GM23338 (cell line): Measurements from ENCODE around the gene MAPRE3. TPM values are rescaled to one million over a fixed set of nuclear protein-coding genes. Genes with fewer than 3 reads are reported as not detected.

Experiments
- ATAC-seq: fragments of 200-7000 bp; cut with Tn5 transposase; 3 replicates; pipeline ENCODE4 v1.9.1; 2020
- DNase-seq: peaks from one replicate; pipeline ENCODE4 v3.0.0-alpha.2; 2015; ENCODE audit warnings: low spot score
- H2AFZ ChIP-seq: fragments of 200-600 bp; sonication (generic); 2 replicates; pipeline ENCODE4 v1.8.0; 2016; ENCODE audit warnings: antibody characterized with exemption, mild to moderate bottlenecking, moderate library complexity
- H3F3A ChIP-seq: fragments of 200-600 bp; sonication (generic); replicated peaks from 2 replicates; pipeline ENCODE4 v1.8.0; 2017; ENCODE audit warnings: antibody characterized with exemption, mixed run types, low read depth
- H3K27ac ChIP-seq: fragments of 200-600 bp; sonication (generic); 2 replicates; pipeline ENCODE4 v1.6.1; 2016; ENCODE audit warnings: low read depth
- H3K27me3 ChIP-seq: fragments of 200-600 bp; sonication (generic); 2 replicates; pipeline ENCODE4 v1.8.0; 2016; ENCODE audit warnings: mild to moderate bottlenecking, mixed run types, moderate library complexity; ENCODE audit not compliant: insufficient read depth
- H3K36me3 ChIP-seq: fragments of 200-600 bp; sonication (generic); 2 replicates; pipeline ENCODE4 v1.8.0; 2016; ENCODE audit warnings: mild to moderate bottlenecking; ENCODE audit not compliant: insufficient read depth
- H3K4me1 ChIP-seq: fragments of 200-600 bp; sonication (generic); 2 replicates; pipeline ENCODE4 v1.8.0; 2016; ENCODE audit warnings: mild to moderate bottlenecking, moderate library complexity; ENCODE audit not compliant: insufficient read depth
- H3K4me2 ChIP-seq: fragments of 200-600 bp; sonication (generic); 2 replicates; pipeline ENCODE4 v1.7.1; 2017; ENCODE audit warnings: mixed run types
- H3K4me3 ChIP-seq: fragments of 200-600 bp; sonication (generic); 2 replicates; pipeline ENCODE4 v1.6.1; 2016; ENCODE audit warnings: mixed run types
- H3K79me2 ChIP-seq: fragments of 200-600 bp; sonication (generic); replicated peaks from 2 replicates; pipeline ENCODE4 v1.8.0; 2017; ENCODE audit warnings: mild to moderate bottlenecking; ENCODE audit not compliant: insufficient read depth
- H3K9me2 ChIP-seq: fragments of 200-600 bp; sonication (generic); 2 replicates; pipeline ENCODE4 v1.8.0; 2017; ENCODE audit not compliant: insufficient read depth
- H4K20me1 ChIP-seq: fragments of 200-600 bp; sonication (generic); replicated peaks from 2 replicates; pipeline ENCODE4 v1.8.0; 2017; ENCODE audit warnings: mild to moderate bottlenecking; ENCODE audit not compliant: insufficient read depth
- H3K27ac Mint-ChIP-seq: 2 replicates; pipeline ENCODE4 v1.8.0; 2020; ENCODE audit warnings: inconsistent platforms, mild to moderate bottlenecking, moderate library complexity, mixed read lengths
- H3K27me3 Mint-ChIP-seq: 3 replicates; pipeline ENCODE4 v1.8.0; 2022; ENCODE audit warnings: low read depth, mild to moderate bottlenecking, moderate library complexity, mixed read lengths, inconsistent platforms; ENCODE audit not compliant: insufficient read depth, poor library complexity
- H3K36me3 Mint-ChIP-seq: 3 replicates; pipeline ENCODE4 v1.8.0; 2021; ENCODE audit warnings: low read depth, mild to moderate bottlenecking, inconsistent platforms, moderate library complexity, mixed read lengths
- H3K4me1 Mint-ChIP-seq: 3 replicates; pipeline ENCODE4 v1.8.0; 2020; ENCODE audit warnings: mild to moderate bottlenecking, inconsistent platforms, mixed read lengths
- H3K4me3 Mint-ChIP-seq: 3 replicates; pipeline ENCODE4 v1.8.0; 2021; ENCODE audit warnings: moderate library complexity, mild to moderate bottlenecking, inconsistent platforms, mixed read lengths
- H3K9me3 Mint-ChIP-seq: 3 replicates; pipeline ENCODE4 v1.8.0; 2020; ENCODE audit warnings: moderate library complexity, mild to moderate bottlenecking, inconsistent platforms, mixed read lengths
- CREB1 ChIP-seq: fragments of 250-450 bp; sonication (Bioruptor Pico); IDR thresholded peaks from 2 replicates; pipeline ENCODE4 v1.5.0; 2020; ENCODE audit warnings: low read depth, mild to moderate bottlenecking, moderate library complexity
- CTCF ChIP-seq, 2 experiments: fragments of 200-600 bp in 1 of 2; sonication (generic) in 1 of 2; conservative IDR thresholded peaks; 2 replicates each; pipeline versions ENCODE4 v1.5.1 to v1.6.1; 2016 to 2017; ENCODE audit warnings: antibody characterized with exemption in 2 of 2, low read depth in 2 of 2, mild to moderate bottlenecking in 2 of 2, moderate library complexity in 1 of 2
- ETS1 ChIP-seq: IDR thresholded peaks from 2 replicates; pipeline ENCODE4 v1.6.1; 2016; ENCODE audit warnings: antibody characterized with exemption
- EZH2 ChIP-seq: fragments of 200-600 bp; sonication (generic); IDR thresholded peaks from one replicate; pipeline ENCODE4 v1.8.0; 2017; ENCODE audit warnings: antibody characterized with exemption, mild to moderate bottlenecking, low read depth; ENCODE audit not compliant: unreplicated experiment
- EZH2phosphoT487 ChIP-seq: fragments of 200-600 bp; sonication (generic); IDR thresholded peaks from one replicate; pipeline ENCODE4 v1.8.1; 2018; ENCODE audit warnings: antibody characterized with exemption; ENCODE audit not compliant: unreplicated experiment
- JUNB ChIP-seq: IDR thresholded peaks from one replicate; pipeline ENCODE4 v1.6.1; 2016; ENCODE audit warnings: antibody characterized with exemption; ENCODE audit not compliant: unreplicated experiment
- POLR2AphosphoS5 ChIP-seq: IDR thresholded peaks from 2 replicates; pipeline ENCODE4 v1.6.1; 2016; ENCODE audit warnings: antibody characterized with exemption, low read depth
- STAT1 ChIP-seq: IDR thresholded peaks from one replicate; pipeline ENCODE4 v1.6.1; 2016; ENCODE audit warnings: antibody characterized with exemption; ENCODE audit not compliant: unreplicated experiment
- ZNF114 ChIP-seq: fragments of 250-450 bp; sonication (Bioruptor Pico); IDR thresholded peaks from 2 replicates; pipeline ENCODE4 v1.5.0; 2020; ENCODE audit warnings: mild to moderate bottlenecking, moderate library complexity
- ZNF331 ChIP-seq: fragments of 250-450 bp; sonication (Bioruptor Pico); IDR thresholded peaks from 2 replicates; pipeline ENCODE4 v1.5.0; 2020; ENCODE audit warnings: low read depth, mild to moderate bottlenecking, moderate library complexity
- polyA plus RNA-seq: library from polyadenylated mRNA; unstranded; fragments of >200 nt; fragmentation: Nextera tagmentation; extraction: Ambion mirVana; gene quantifications from 2 replicates; pipeline ENCODE4 v1.2.1, GENCODE V29; 2016
- total RNA-seq: library from RNA; depleted of rRNA; stranded (reverse); fragments of >200 nt; shearing (Covaris generic); gene quantifications from 2 replicates; pipeline ENCODE4 v1.2.3, GENCODE V29; 2014
- TF ChIP-seq, protein P1 (sequence below): IDR thresholded peaks from one replicate; pipeline ENCODE4 v1.6.1; 2018; ENCODE audit warnings: antibody characterized with exemption; ENCODE audit not compliant: unreplicated experiment

Gene MAPRE3
- total and polyA plus RNA-seq, 2 experiments from 2014 or later = 3.3 to 4.5 TPM

DNA sequence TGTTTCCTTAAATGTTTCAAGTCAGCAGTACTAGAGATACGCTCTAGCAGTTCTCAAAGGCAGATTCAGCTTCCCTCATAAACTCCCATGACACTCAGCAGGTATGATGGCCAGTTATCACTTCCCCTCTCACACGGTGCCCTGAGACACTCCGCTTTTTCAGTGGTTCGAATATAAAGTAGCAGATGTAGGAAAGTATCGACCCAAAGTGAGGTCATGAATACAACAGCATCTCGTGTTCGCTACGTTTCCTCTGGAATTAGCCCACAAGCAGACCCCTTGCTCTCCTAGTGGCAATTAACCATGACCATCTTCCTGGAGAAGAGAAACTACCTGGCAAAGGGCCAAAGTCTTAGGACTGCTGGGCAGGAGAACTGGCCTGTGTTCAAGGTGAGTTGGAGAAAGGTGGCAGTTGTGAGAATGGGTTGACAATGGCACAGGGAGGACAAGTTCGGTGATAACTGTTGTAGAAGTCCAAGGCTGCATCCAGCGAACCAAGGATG lies 71.8 kb downstream of the MAPRE3 start (continued):
- TF ChIP-seq, protein P1, sequence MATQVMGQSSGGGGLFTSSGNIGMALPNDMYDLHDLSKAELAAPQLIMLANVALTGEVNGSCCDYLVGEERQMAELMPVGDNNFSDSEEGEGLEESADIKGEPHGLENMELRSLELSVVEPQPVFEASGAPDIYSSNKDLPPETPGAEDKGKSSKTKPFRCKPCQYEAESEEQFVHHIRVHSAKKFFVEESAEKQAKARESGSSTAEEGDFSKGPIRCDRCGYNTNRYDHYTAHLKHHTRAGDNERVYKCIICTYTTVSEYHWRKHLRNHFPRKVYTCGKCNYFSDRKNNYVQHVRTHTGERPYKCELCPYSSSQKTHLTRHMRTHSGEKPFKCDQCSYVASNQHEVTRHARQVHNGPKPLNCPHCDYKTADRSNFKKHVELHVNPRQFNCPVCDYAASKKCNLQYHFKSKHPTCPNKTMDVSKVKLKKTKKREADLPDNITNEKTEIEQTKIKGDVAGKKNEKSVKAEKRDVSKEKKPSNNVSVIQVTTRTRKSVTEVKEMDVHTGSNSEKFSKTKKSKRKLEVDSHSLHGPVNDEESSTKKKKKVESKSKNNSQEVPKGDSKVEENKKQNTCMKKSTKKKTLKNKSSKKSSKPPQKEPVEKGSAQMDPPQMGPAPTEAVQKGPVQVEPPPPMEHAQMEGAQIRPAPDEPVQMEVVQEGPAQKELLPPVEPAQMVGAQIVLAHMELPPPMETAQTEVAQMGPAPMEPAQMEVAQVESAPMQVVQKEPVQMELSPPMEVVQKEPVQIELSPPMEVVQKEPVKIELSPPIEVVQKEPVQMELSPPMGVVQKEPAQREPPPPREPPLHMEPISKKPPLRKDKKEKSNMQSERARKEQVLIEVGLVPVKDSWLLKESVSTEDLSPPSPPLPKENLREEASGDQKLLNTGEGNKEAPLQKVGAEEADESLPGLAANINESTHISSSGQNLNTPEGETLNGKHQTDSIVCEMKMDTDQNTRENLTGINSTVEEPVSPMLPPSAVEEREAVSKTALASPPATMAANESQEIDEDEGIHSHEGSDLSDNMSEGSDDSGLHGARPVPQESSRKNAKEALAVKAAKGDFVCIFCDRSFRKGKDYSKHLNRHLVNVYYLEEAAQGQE = no peak
- TF ChIP-seq STAT1 (no peak), ZNF114 (CRISPR knock-in tag) (no peak), CTCF (conservative IDR thresholded peaks at IDR 0.05; ENCODE audit: low read depth in 2 of 2) (no peak)

DNA sequence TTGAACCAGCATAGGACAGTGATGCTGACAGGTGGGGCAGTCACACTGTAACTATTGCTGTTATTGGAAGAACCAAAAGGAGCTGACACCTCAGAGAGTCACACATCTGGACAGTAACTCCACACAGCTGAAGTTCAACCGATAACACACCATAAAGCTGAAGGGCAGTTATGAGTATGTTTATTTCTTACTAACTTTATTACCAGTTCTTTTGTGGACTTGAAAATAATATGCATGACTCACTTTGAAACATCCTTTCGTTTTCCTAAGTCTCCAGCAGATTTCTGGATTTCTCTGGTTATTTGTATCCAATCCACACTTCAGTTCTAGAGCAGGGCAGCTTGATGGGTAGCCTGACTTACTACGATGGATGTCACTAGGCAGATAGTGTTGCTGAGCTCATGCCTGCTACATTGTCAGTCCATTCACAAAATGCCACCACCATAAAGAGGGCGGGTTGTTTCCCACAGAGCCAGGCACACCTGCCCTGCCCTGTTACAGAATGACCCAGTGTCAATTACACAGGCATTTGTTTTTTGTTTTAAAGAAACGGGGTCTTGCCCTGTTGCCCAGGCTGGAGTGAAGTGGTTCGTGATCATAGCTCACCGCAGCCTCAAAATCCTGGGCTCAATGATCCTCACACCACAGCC lies 72.7 kb downstream of the MAPRE3 start:
- Mint-ChIP-seq H3K4me1 (no peaks in the 10 kb centered on the region), H3K4me3 (no peak overlapping the region), H3K36me3 (peaks cover 28% of the 10 kb centered on the region), H3K9me3 (no peaks in the 10 kb centered on the region), H3K27ac (no peak overlapping the region), H3K27me3 (peaks cover 2% of the 10 kb centered on the region)
- H4K20me1 ChIP-seq = no peaks in the 10 kb centered on the region
- H2AFZ ChIP-seq = no peak overlapping the region
- H3K27ac ChIP-seq = no peak overlapping the region
- no peak overlapping the region for H3K4me2 ChIP-seq
- no peaks in the 10 kb centered on the region for H3K4me1 ChIP-seq
- no peaks in the 10 kb centered on the region for H3K27me3 ChIP-seq
- no peaks in the 10 kb centered on the region for H3K9me2 ChIP-seq
- no peaks in the 10 kb centered on the region for H3F3A ChIP-seq
- H3K4me3 ChIP-seq = no peak overlapping the region
- peaks cover 17% of the 10 kb centered on the region; the same call in 1 of the 2 replicates for H3K36me3 ChIP-seq
- no peaks in the 10 kb centered on the region for H3K79me2 ChIP-seq
- ATAC-seq (no peak), DNase-seq (no peak)
- no peak for TF ChIP-seq EZH2
- no peak for TF ChIP-seq CREB1 (CRISPR knock-in tag)
- TF ChIP-seq ETS1 = no peak
- no peak for TF ChIP-seq ZNF331 (CRISPR knock-in tag)
- no peak for TF ChIP-seq ZNF114 (CRISPR knock-in tag)
- no peak for TF ChIP-seq POLR2AphosphoS5
- no peak for TF ChIP-seq EZH2phosphoT487
- TF ChIP-seq, protein P1 = no peak
- TF ChIP-seq JUNB = no peak
